B cell (primary cell): ENCODE measurements around the gene CTTNBP2NL.

Experiments used
- CTCF ChIP-seq: fragments of 200-600 bp; IDR thresholded peaks from one replicate; pipeline ENCODE4 v1.8.0; 2022; ENCODE audit warnings: antibody characterized with exemption, mild to moderate bottlenecking
- EZH2 ChIP-seq: IDR thresholded peaks from 2 replicates; pipeline ENCODE4 v1.6.1; 2012; ENCODE audit warnings: borderline replicate concordance, low read depth, mild to moderate bottlenecking, moderate library complexity, low read length; ENCODE audit not compliant: insufficient read depth, poor library complexity, severe bottlenecking

GRCh38 chr1:112383759-112384370, 12.1 kb upstream of the CTTNBP2NL start:
- TF ChIP-seq CTCF (no peak), EZH2 (no peak)
